ENCODE measurements around the gene F5. TPM values are rescaled to one million over a fixed set of nuclear protein-coding genes. Genes with fewer than 3 reads are reported as not detected.

The F5 gene
- total RNA-seq = 1 to 10 TPM; 4.9 to 6.1 TPM
- 1 to 10 TPM; 1.4 to 3.3 TPM for polyA plus RNA-seq

DNA sequence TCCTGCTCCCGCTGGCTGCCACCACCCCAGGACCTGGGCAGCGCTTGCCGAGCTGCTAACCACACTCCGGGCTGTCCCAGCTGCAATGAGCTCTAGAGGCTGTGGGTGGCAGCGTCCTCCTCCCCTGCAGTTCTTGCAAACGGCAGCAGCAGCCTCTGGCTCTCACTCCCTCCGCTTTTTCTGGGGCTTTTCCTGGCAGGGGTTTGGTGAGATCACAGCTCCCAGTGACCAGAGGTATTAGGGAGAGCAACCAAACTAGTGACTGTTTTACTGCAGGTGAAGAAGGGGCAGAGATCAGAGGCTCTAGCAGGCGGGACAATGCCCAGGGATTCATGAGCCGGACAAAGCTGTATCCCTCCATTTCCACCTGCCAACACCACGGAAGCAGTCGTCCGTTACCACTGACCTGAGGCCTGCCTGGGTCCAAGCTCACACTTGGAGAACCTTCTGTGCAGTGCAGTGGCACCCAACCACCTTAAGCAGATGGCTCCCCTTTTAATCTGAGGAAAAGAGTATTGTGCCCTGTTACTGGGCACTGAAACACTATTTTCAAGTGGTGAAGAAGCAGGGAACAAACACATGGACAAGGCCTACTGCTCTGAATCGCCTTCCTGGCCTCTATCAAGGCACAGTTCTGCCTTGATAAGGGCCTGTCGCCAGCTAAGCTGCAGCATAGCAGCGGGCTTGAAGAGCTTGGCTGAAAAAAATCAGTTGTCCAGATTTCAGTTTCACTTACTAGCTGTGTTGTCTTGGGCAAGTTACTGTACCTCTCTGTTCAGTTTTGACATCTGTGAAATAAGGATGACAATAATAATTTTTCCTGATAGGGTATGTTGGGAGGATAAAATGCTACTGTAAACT, at the start of gene F5:
Gene F5, minus strand, starts transcription at position 87 of the 861 bp plus-strand sequence. CDS start 95 bp downstream, outside the sequence.
- H3K27ac Mint-ChIP-seq = peak within 1 kb of the TSS; percentile 58 to 95 (median 74)
- H3K27me3 Mint-ChIP-seq = peaks cover 2 to 11% of the 10 kb centered on the region in 2 donors
- H3K36me3 Mint-ChIP-seq = no peaks in the 10 kb centered on the region
- Histone ChIP-seq H3K27ac (ENCODE audit: low read depth, low read length) (peak within 1 kb of the TSS; percentile 36), H3K4me3 (ENCODE audit: low read length in 2 of 2) (peak within 1 kb of the TSS; percentile 47 to 62), H3K27me3 (ENCODE audit: insufficient read depth, low read length) (no peaks in the 10 kb centered on the region), H3K4me1 (ENCODE audit: insufficient read depth, low read length) (peaks cover 52% of the 10 kb centered on the region), H3K9me3 (ENCODE audit: control insufficient read depth in 1 of 2, low read length in 2 of 2) (no peaks in the 10 kb centered on the region), H3K36me3 (ENCODE audit: insufficient read depth, low read length) (no peaks in the 10 kb centered on the region)
- CTCF ChIA-PET (ENCODE audit: partially characterized antibody) = interaction anchor here (0.9 to 4.9 kb wide), 28 partner anchors 10 to 320 kb away, joined by 3 to 84 read pairs (median 8); partner anchors contain the start of gene METTL18
- H3K4me1 Mint-ChIP-seq = peaks cover 15 to 51% (median 37%) of the 10 kb centered on the region in 4 donors
- no peaks in the 10 kb centered on the region for H3K9me3 Mint-ChIP-seq
- H3K4me3 Mint-ChIP-seq = peak within 1 kb of the TSS; percentile 86 to 94 (median 89)
- intact Hi-C loops (cut with micrococcal nuclease) = loop anchor here (1.0 to 2.0 kb wide), 6 partner anchors 15 to 223 kb away; partner anchors contain the start of gene METTL18
- POLR2A ChIA-PET (ENCODE audit: partially characterized antibody) = interaction anchor here (0.9 to 2.3 kb wide), 14 partner anchors 9 to 125 kb away, joined by 3 to 30 read pairs (median 4); no protein-coding TSS in a partner anchor
- peak; percentile 67 to 78 (median 72) for DNase-seq

DNA sequence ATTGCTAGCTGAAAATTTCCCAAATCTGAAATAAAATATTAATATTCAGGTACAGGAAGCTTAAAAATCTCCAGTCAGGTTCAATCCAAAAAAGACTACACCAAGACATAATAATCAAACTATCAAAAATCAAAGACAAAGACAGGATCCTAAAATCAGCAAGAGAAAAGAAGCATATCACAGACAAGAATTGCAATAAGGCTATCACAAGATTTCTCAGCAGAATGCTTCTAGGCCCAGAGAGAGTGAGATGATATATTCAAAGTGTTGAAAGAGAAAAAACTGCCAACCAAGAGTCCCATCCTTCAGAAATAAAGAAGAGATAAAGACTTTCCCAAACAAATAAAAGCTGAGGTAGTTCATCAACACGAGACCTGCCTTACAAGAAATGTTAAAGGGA, 48.6 kb upstream of the F5 start:
- Histone ChIP-seq H3K27ac (ENCODE audit: low read depth, low read length) (no peak overlapping the region), H3K4me3 (ENCODE audit: low read length in 2 of 2) (no peak overlapping the region), H3K27me3 (ENCODE audit: insufficient read depth, low read length) (no peaks in the 10 kb centered on the region), H3K9me3 (ENCODE audit: control insufficient read depth in 1 of 2, low read length in 2 of 2) (peaks cover 0 to 13% of the 10 kb centered on the region in 2 donors), H3K4me1 (ENCODE audit: insufficient read depth, low read length) (no peaks in the 10 kb centered on the region), H3K36me3 (ENCODE audit: insufficient read depth, low read length) (no peaks in the 10 kb centered on the region)
- H3K36me3 Mint-ChIP-seq = peaks cover 10 to 15% of the 10 kb centered on the region in 2 donors
- peak overlapping the region in 1 of 7 donors; percentile 19 for H3K27ac Mint-ChIP-seq
- no peak overlapping the region for H3K4me3 Mint-ChIP-seq
- CTCF ChIA-PET (ENCODE audit: partially characterized antibody) = interaction anchor here (1.2 kb wide), 1 partner anchor 59 kb away, joined by 3 read pairs; no protein-coding TSS in a partner anchor
- intact Hi-C loops (cut with micrococcal nuclease) = no loop called here
- peaks cover 0 to 35% (median 24%) of the 10 kb centered on the region in 8 donors for H3K9me3 Mint-ChIP-seq
- POLR2A ChIA-PET (ENCODE audit: partially characterized antibody) = interaction anchor here (0.8 to 1.1 kb wide), 3 partner anchors 8 to 59 kb away, joined by 3 read pairs; no protein-coding TSS in a partner anchor
- no peak for DNase-seq
- peaks cover 7 to 15% (median 7%) of the 10 kb centered on the region in 4 donors for H3K4me1 Mint-ChIP-seq
- H3K27me3 Mint-ChIP-seq = no peaks in the 10 kb centered on the region

DNA sequence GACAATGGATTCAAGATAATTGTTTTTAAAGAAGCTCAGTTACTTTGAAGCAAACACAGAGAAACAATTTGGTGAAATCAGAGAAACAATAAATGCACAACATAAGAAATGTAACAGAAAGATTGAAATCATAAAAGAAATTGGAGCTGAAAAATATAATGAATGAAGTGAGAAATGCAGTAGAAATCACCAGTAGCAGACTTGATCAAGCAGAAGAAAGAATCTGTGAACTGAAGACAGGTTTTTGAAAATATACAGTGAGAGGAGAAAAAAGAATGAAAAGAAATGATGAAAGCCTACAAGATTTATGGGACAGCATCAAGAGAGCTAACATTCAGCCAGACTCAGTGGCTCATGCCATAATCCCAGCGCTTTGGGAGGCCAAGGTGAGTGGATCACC, 47.9 kb upstream of the F5 start:
- peaks cover 0 to 13% (median 2%) of the 10 kb centered on the region in 4 donors for H3K4me1 Mint-ChIP-seq
- Histone ChIP-seq H3K9me3 (ENCODE audit: control insufficient read depth in 1 of 2, low read length in 2 of 2) (peaks cover 0 to 13% of the 10 kb centered on the region in 2 donors), H3K4me1 (ENCODE audit: insufficient read depth, low read length) (no peaks in the 10 kb centered on the region), H3K27ac (ENCODE audit: low read depth, low read length) (no peak overlapping the region), H3K36me3 (ENCODE audit: insufficient read depth, low read length) (no peaks in the 10 kb centered on the region), H3K27me3 (ENCODE audit: insufficient read depth, low read length) (no peaks in the 10 kb centered on the region), H3K4me3 (ENCODE audit: low read length in 2 of 2) (no peak overlapping the region)
- POLR2A ChIA-PET (ENCODE audit: partially characterized antibody) = interaction anchor here (0.8 to 1.1 kb wide), 2 partner anchors 55 to 60 kb away, joined by 3 read pairs; no protein-coding TSS in a partner anchor
- H3K9me3 Mint-ChIP-seq = peaks cover 0 to 31% (median 23%) of the 10 kb centered on the region in 8 donors
- DNase-seq = no peak
- intact Hi-C loops (cut with micrococcal nuclease) = no loop called here
- H3K4me3 Mint-ChIP-seq = no peak overlapping the region
- no peak overlapping the region for H3K27ac Mint-ChIP-seq
- H3K27me3 Mint-ChIP-seq = no peaks in the 10 kb centered on the region
- CTCF ChIA-PET (ENCODE audit: partially characterized antibody) = interaction anchor here (1.1 to 1.4 kb wide), 3 partner anchors 11 to 78 kb away, joined by 3 read pairs; no protein-coding TSS in a partner anchor
- H3K36me3 Mint-ChIP-seq = peaks cover 10 to 12% of the 10 kb centered on the region in 2 donors

DNA sequence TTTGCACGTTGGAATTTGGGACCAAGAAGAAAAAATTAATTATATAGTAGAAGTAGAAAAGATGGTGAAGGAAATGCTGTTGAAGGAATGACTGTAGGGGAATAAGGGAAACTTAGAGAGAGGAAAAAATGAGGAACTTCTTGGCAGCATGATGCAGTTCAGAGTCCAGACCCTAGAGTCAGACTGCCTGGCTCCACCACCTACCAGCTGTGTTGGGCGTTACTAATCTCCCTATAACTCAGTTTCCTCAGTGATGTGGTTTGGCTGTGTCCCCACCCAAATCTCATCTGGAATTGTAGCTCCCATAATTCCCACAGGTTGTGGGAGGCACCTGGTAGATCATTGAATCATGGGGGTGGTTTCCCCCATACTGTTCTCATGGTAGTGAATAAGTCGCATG, 45.0 kb upstream of the F5 start:
- H3K4me1 Mint-ChIP-seq = peaks cover 8 to 19% (median 15%) of the 10 kb centered on the region in 4 donors

DNA sequence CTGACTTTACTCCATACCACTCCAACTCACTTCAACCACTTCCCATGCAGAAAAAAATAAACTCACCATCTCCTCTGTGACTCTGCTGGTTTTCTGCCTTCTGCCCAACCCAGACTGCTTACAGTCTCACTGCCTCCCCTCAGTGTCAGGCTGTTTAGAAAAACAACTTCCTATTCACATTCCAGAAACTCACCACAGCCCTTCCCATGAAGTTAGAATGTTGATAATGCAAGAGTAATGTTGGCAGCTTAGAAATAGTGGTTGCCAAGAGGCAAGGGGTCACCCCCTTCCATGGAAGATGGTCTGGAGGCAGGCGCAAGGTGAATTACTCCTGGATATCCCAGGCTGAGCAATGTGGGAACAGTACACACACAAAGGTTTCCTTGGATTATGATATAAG, 43.7 kb upstream of the F5 start, which contains the start of gene SELP:
Gene SELP, minus strand, starts transcription at position 119 of the 400 bp plus-strand sequence. Its CDS starts 50 bp downstream, at position 69.
- H3K27me3 Mint-ChIP-seq = no peaks in the 10 kb centered on the region
- peaks cover 0 to 20% (median 14%) of the 10 kb centered on the region in 8 donors for H3K9me3 Mint-ChIP-seq
- Histone ChIP-seq H3K4me1 (ENCODE audit: insufficient read depth, low read length) (peaks cover 16% of the 10 kb centered on the region), H3K4me3 (ENCODE audit: low read length in 2 of 2) (no peak within 1 kb of the TSS), H3K36me3 (ENCODE audit: insufficient read depth, low read length) (no peaks in the 10 kb centered on the region), H3K27me3 (ENCODE audit: insufficient read depth, low read length) (no peaks in the 10 kb centered on the region), H3K27ac (ENCODE audit: low read depth, low read length) (no peak within 1 kb of the TSS), H3K9me3 (ENCODE audit: control insufficient read depth in 1 of 2, low read length in 2 of 2) (peaks cover 0 to 11% of the 10 kb centered on the region in 2 donors)
- no peak within 1 kb of the TSS for H3K4me3 Mint-ChIP-seq
- ChIA-PET POLR2A (ENCODE audit: partially characterized antibody) (no interaction called here), CTCF (ENCODE audit: partially characterized antibody) (interaction anchor here (1.6 kb wide), 1 partner anchor 28 kb away, joined by 4 read pairs; no protein-coding TSS in a partner anchor)
- peaks cover 15 to 30% (median 24%) of the 10 kb centered on the region in 4 donors for H3K4me1 Mint-ChIP-seq
- peaks cover 6 to 8% of the 10 kb centered on the region in 2 donors for H3K36me3 Mint-ChIP-seq
- DNase-seq = no peak
- intact Hi-C loops (cut with micrococcal nuclease) = no loop called here
- H3K27ac Mint-ChIP-seq = no peak within 1 kb of the TSS

More for the DNA sequence above, 45.0 kb upstream of the F5 start:
- no peak overlapping the region for H3K4me3 ChIP-seq (ENCODE audit: low read length in 2 of 2)
- ChIA-PET CTCF (ENCODE audit: partially characterized antibody) (no interaction called here), POLR2A (ENCODE audit: partially characterized antibody) (interaction anchor here (1.0 kb wide), 1 partner anchor 11 kb away, joined by 3 read pairs; no protein-coding TSS in a partner anchor)
- intact Hi-C loops (cut with micrococcal nuclease) = no loop called here
- H3K36me3 ChIP-seq (ENCODE audit: insufficient read depth, low read length) = no peaks in the 10 kb centered on the region
- H3K27me3 ChIP-seq (ENCODE audit: insufficient read depth, low read length) = no peaks in the 10 kb centered on the region
- H3K9me3 ChIP-seq (ENCODE audit: control insufficient read depth in 1 of 2, low read length in 2 of 2) = peaks cover 0 to 13% of the 10 kb centered on the region in 2 donors
- Mint-ChIP-seq H3K27ac (no peak overlapping the region), H3K4me3 (no peak overlapping the region), H3K36me3 (peaks cover 10 to 12% of the 10 kb centered on the region in 2 donors), H3K27me3 (no peaks in the 10 kb centered on the region), H3K9me3 (peaks cover 0 to 25% (median 21%) of the 10 kb centered on the region in 8 donors)
- peaks cover 13% of the 10 kb centered on the region for H3K4me1 ChIP-seq (ENCODE audit: insufficient read depth, low read length)
- H3K27ac ChIP-seq (ENCODE audit: low read depth, low read length) = no peak overlapping the region
- DNase-seq = no peak

DNA sequence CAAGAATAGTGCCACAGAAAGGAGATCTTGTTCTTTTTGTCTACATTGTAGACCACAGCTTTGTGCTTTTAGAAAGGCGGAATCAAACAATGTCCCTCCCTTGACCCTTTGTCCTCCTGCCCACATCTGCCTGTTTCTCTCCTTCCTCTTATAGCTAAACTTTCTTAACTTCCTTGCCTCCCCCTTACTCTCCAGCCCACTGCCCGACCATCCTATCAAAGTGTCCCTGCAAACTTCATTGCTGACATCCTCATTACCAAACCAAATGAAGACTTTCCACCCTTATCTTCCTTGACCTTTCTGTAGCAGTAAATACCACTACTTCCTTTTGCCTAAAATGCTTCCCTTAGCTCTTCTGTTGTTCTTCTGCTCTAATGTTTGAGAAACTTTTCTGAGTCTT, 38.6 kb upstream of the F5 start:
- H3K4me3 Mint-ChIP-seq = peak overlapping the region in 1 of 8 donors; percentile 6

More for the DNA sequence above, 38.6 kb upstream of the F5 start:
- Histone ChIP-seq H3K4me1 (ENCODE audit: insufficient read depth, low read length) (peaks cover 40% of the 10 kb centered on the region), H3K9me3 (ENCODE audit: control insufficient read depth in 1 of 2, low read length in 2 of 2) (no peaks in the 10 kb centered on the region), H3K4me3 (ENCODE audit: low read length in 2 of 2) (no peak overlapping the region), H3K27me3 (ENCODE audit: insufficient read depth, low read length) (no peaks in the 10 kb centered on the region), H3K27ac (ENCODE audit: low read depth, low read length) (no peak overlapping the region), H3K36me3 (ENCODE audit: insufficient read depth, low read length) (no peaks in the 10 kb centered on the region)
- Mint-ChIP-seq H3K36me3 (no peaks in the 10 kb centered on the region), H3K27ac (peak overlapping the region in 2 of 7 donors; percentile 11 to 38), H3K4me1 (peaks cover 33 to 58% (median 51%) of the 10 kb centered on the region in 4 donors), H3K27me3 (no peaks in the 10 kb centered on the region), H3K9me3 (peaks cover 0 to 3% (median 0%) of the 10 kb centered on the region in 8 donors)
- intact Hi-C loops (cut with micrococcal nuclease) = no loop called here
- POLR2A ChIA-PET (ENCODE audit: partially characterized antibody) = interaction anchor here (1.3 to 1.7 kb wide), 3 partner anchors 9 to 68 kb away, joined by 3 to 10 read pairs (median 6); no protein-coding TSS in a partner anchor
- CTCF ChIA-PET (ENCODE audit: partially characterized antibody) = interaction anchor here (1.6 kb wide), 1 partner anchor 24 kb away, joined by 6 read pairs; no protein-coding TSS in a partner anchor
- DNase-seq = no peak

Data from CD4-positive, alpha-beta memory T cell (primary cell).